WTC11 (cell line): ENCODE results near the gene VAV2. TPM values are rescaled to one million over a fixed set of nuclear protein-coding genes. Genes with fewer than 3 reads are reported as not detected.

Source experiments
- AR ChIP-seq: fragments of 250-450 bp; sonication (Bioruptor Pico); IDR thresholded peaks from 2 replicates; pipeline ENCODE4 v1.9.0; 2021; ENCODE audit warnings: mild to moderate bottlenecking
- ATF1 ChIP-seq: sonication (generic); formaldehyde crosslinking; IDR thresholded peaks from 2 replicates; pipeline ENCODE4 v1.8.1; 2023; ENCODE audit warnings: mild to moderate bottlenecking, moderate library complexity, missing genetic modification reagents
- CREM ChIP-seq: sonication (generic); formaldehyde crosslinking; IDR thresholded peaks from 2 replicates; pipeline ENCODE4 v1.8.1; 2022; ENCODE audit warnings: mild to moderate bottlenecking, missing genetic modification reagents, moderate library complexity
- ESRRA ChIP-seq: sonication (generic); formaldehyde crosslinking; IDR thresholded peaks from 2 replicates; pipeline ENCODE4 v1.8.1; 2022; ENCODE audit warnings: mild to moderate bottlenecking, missing genetic modification reagents, borderline replicate concordance
- FOXP4 ChIP-seq: sonication (generic); formaldehyde crosslinking; IDR thresholded peaks from 2 replicates; pipeline ENCODE4 v1.8.0; 2022; ENCODE audit warnings: mild to moderate bottlenecking, missing genetic modification reagents
- RELA ChIP-seq: sonication (generic); formaldehyde crosslinking; IDR thresholded peaks from 2 replicates; pipeline ENCODE4 v1.8.1; 2022; ENCODE audit warnings: missing genetic modification reagents, mild to moderate bottlenecking, borderline replicate concordance
- TCF7 ChIP-seq: sonication (generic); formaldehyde crosslinking; IDR thresholded peaks from 2 replicates; pipeline ENCODE4 v1.8.0; 2022; ENCODE audit warnings: mild to moderate bottlenecking, low read depth, missing genetic modification reagents, moderate library complexity
- TEAD4 ChIP-seq: sonication (generic); formaldehyde crosslinking; IDR thresholded peaks from 2 replicates; pipeline ENCODE4 v1.8.0; 2022; ENCODE audit warnings: mild to moderate bottlenecking, missing genetic modification reagents
- ZNF219 ChIP-seq: sonication (generic); formaldehyde crosslinking; IDR thresholded peaks from 2 replicates; pipeline ENCODE4 v1.8.0; 2023; ENCODE audit warnings: missing genetic modification reagents, mild to moderate bottlenecking, borderline replicate concordance
- ZNF396 ChIP-seq: fragments of 250-450 bp; sonication (Bioruptor Pico); IDR thresholded peaks from 2 replicates; pipeline ENCODE4 v1.8.0; 2021; ENCODE audit warnings: mild to moderate bottlenecking, moderate library complexity, borderline replicate concordance
- ZNF416 ChIP-seq: fragments of 250-450 bp; sonication (Bioruptor Pico); IDR thresholded peaks from 2 replicates; pipeline ENCODE4 v1.9.0; 2021; ENCODE audit warnings: mild to moderate bottlenecking, inconsistent platforms
- total RNA-seq: library from RNA; stranded (reverse); gene quantifications from 3 replicates; pipeline ENCODE4 v1.2.3, GENCODE V29; 2021
- TF ChIP-seq, protein P1 (sequence below): fragments of 250-450 bp; sonication (Bioruptor Pico); IDR thresholded peaks from 2 replicates; pipeline ENCODE4 v1.9.0; 2021; ENCODE audit warnings: moderate library complexity, mild to moderate bottlenecking, inconsistent platforms, borderline replicate concordance
- TF ChIP-seq, protein P2 (sequence below): sonication (generic); formaldehyde crosslinking; IDR thresholded peaks from 2 replicates; pipeline ENCODE4 v1.8.0; 2023; ENCODE audit warnings: missing genetic modification reagents, mild to moderate bottlenecking, borderline replicate concordance
- TF ChIP-seq, protein P3 (sequence below): sonication (generic); formaldehyde crosslinking; IDR thresholded peaks from 2 replicates; pipeline ENCODE4 v1.8.0; 2023; ENCODE audit warnings: mild to moderate bottlenecking, missing genetic modification reagents

Gene VAV2
- total RNA-seq, 1 experiment from 2014 or later = 39.7 TPM

DNA sequence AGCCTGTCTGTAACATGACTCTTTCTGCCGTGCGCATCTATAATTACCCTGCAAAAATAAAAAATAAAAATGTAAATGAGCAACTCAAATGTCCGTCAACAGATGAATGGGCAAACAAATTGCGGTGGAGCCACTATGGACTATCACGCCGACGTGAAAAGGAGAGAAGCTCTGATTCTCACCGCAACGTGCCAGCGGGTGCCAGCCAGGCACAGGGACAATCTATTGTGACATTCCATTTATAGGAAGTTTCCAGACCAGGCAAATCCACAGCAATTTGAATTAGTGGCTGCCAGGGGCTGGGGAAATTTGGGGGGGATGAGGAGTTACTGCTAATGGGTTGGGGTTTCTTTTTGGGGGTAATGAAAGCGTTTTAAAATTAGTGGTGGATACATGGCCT lies 96.8 kb downstream of the VAV2 start (continued):
- TF ChIP-seq ATF1 (CRISPR knock-in tag) (no peak), ZNF396 (CRISPR knock-in tag) (no peak), ZNF416 (no peak), AR (CRISPR knock-in tag) (no peak), RELA (CRISPR knock-in tag) (no peak), TEAD4 (no peak), TCF7 (no peak), ZNF219 (no peak), CREM (CRISPR knock-in tag) (no peak), ESRRA (no peak), FOXP4 (no peak)
- TF ChIP-seq, protein P1, sequence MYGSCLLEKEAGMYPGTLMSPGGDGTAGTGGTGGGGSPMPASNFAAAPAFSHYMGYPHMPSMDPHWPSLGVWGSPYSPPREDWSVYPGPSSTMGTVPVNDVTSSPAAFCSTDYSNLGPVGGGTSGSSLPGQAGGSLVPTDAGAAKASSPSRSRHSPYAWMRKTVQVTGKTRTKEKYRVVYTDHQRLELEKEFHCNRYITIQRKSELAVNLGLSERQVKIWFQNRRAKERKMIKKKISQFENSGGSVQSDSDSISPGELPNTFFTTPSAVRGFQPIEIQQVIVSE = no peak
- TF ChIP-seq, protein P2, sequence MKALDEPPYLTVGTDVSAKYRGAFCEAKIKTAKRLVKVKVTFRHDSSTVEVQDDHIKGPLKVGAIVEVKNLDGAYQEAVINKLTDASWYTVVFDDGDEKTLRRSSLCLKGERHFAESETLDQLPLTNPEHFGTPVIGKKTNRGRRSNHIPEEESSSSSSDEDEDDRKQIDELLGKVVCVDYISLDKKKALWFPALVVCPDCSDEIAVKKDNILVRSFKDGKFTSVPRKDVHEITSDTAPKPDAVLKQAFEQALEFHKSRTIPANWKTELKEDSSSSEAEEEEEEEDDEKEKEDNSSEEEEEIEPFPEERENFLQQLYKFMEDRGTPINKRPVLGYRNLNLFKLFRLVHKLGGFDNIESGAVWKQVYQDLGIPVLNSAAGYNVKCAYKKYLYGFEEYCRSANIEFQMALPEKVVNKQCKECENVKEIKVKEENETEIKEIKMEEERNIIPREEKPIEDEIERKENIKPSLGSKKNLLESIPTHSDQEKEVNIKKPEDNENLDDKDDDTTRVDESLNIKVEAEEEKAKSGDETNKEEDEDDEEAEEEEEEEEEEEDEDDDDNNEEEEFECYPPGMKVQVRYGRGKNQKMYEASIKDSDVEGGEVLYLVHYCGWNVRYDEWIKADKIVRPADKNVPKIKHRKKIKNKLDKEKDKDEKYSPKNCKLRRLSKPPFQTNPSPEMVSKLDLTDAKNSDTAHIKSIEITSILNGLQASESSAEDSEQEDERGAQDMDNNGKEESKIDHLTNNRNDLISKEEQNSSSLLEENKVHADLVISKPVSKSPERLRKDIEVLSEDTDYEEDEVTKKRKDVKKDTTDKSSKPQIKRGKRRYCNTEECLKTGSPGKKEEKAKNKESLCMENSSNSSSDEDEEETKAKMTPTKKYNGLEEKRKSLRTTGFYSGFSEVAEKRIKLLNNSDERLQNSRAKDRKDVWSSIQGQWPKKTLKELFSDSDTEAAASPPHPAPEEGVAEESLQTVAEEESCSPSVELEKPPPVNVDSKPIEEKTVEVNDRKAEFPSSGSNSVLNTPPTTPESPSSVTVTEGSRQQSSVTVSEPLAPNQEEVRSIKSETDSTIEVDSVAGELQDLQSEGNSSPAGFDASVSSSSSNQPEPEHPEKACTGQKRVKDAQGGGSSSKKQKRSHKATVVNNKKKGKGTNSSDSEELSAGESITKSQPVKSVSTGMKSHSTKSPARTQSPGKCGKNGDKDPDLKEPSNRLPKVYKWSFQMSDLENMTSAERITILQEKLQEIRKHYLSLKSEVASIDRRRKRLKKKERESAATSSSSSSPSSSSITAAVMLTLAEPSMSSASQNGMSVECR (CRISPR knock-in tag) = no peak
- TF ChIP-seq, protein P3, sequence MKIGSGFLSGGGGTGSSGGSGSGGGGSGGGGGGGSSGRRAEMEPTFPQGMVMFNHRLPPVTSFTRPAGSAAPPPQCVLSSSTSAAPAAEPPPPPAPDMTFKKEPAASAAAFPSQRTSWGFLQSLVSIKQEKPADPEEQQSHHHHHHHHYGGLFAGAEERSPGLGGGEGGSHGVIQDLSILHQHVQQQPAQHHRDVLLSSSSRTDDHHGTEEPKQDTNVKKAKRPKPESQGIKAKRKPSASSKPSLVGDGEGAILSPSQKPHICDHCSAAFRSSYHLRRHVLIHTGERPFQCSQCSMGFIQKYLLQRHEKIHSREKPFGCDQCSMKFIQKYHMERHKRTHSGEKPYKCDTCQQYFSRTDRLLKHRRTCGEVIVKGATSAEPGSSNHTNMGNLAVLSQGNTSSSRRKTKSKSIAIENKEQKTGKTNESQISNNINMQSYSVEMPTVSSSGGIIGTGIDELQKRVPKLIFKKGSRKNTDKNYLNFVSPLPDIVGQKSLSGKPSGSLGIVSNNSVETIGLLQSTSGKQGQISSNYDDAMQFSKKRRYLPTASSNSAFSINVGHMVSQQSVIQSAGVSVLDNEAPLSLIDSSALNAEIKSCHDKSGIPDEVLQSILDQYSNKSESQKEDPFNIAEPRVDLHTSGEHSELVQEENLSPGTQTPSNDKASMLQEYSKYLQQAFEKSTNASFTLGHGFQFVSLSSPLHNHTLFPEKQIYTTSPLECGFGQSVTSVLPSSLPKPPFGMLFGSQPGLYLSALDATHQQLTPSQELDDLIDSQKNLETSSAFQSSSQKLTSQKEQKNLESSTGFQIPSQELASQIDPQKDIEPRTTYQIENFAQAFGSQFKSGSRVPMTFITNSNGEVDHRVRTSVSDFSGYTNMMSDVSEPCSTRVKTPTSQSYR (CRISPR knock-in tag) = no peak
